ENCODE results near the gene MPZL3.

- TF ChIP-seq CTCF (IDR thresholded peaks at IDR 0.05) (peak in 5 of 6 experiments; percentile 17 to 57 (median 41)), POLR2A (IDR thresholded peaks at IDR 0.05) (no peak)
Observed at GRCh38 chr11:118295815-118296454, 43.8 kb upstream of the MPZL3 start.
